GM12878 (cell line): ENCODE data around the gene PPL.

Experiments
- BHLHE40 ChIP-seq, 2 experiments: fragments of 450-650 bp in 1 of 2; IDR thresholded peaks; 2 replicates each; pipeline ENCODE4 v1.6.1; 2011 to 2017; ENCODE audit warnings: low read depth in 2 of 2, borderline replicate concordance in 1 of 2, improper control_type of control experiment in 1 of 2, low read length in 1 of 2, mild to moderate bottlenecking in 1 of 2
- CEBPB ChIP-seq, 2 experiments: fragments of 150-350 bp in 1 of 2; IDR thresholded peaks; 2 replicates each; pipeline ENCODE4 v1.6.1; 2012 to 2014; ENCODE audit warnings: low read depth in 2 of 2, low read length in 2 of 2, borderline replicate concordance in 1 of 2, inconsistent platforms in 1 of 2
- CTCF ChIP-seq, 3 experiments: IDR thresholded peaks in 2 of 3; conservative IDR thresholded peaks in 1 of 3; 2 replicates each; pipeline ENCODE4 v1.5.1; 2011; ENCODE audit warnings: low read depth in 3 of 3, low read length in 3 of 3, mild to moderate bottlenecking in 3 of 3, control low read depth in 2 of 3, moderate library complexity in 2 of 3, inconsistent platforms in 1 of 3, mixed read lengths in 1 of 3; ENCODE audit not compliant: control insufficient read depth in 2 of 3, insufficient read depth in 1 of 3; ENCODE audit errors: extremely low read depth in 1 of 3
- POLR2A ChIP-seq: IDR thresholded peaks from 2 replicates; pipeline ENCODE4 v1.6.1; 2011; ENCODE audit warnings: low read depth, mild to moderate bottlenecking, low read length
- RELB ChIP-seq: fragments of 450-650 bp; IDR thresholded peaks from 2 replicates; pipeline ENCODE4 v1.6.1; 2017; ENCODE audit warnings: low read depth, mild to moderate bottlenecking, moderate library complexity
- TCF12 ChIP-seq: IDR thresholded peaks from 2 replicates; pipeline ENCODE4 v1.6.1; 2011; ENCODE audit warnings: low read depth, mild to moderate bottlenecking, low read length
- YY1 ChIP-seq: IDR thresholded peaks from 2 replicates; pipeline ENCODE4 v1.6.1; 2011; ENCODE audit warnings: low read depth, mild to moderate bottlenecking, low read length

DNA sequence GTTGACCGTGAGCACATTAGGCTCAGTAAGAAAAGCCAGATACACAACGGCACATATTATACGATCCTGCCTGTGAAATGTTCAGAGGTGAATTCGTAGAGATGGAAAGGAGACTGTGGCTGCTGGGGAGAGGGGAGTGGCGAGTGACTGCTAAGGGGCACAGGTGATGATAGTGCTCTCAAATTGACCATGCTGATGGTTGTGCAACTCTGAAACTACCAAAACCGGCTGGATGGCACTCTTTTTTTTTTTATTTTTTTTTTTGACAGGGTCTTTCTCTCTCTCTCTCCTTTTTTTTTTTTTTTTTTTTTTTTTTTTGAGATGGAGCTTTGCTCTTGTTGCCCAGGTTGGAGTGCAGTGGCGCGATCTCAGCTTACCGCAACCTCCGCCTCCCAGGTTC lies 13.0 kb upstream of the PPL start:
- TF ChIP-seq POLR2A (no peak), CTCF (IDR thresholded peaks at IDR 0.05 in 2 of 3, conservative IDR thresholded peaks at IDR 0.05 in 1 of 3; ENCODE audit: control insufficient read depth in 2 of 3, extremely low read depth in 1 of 3, insufficient read depth in 1 of 3, low read depth in 3 of 3, low read length in 3 of 3) (no peak), YY1 (no peak), RELB (no peak), CEBPB (IDR thresholded peaks at IDR 0.05; ENCODE audit: borderline replicate concordance in 1 of 2, low read depth in 2 of 2, low read length in 2 of 2) (no peak), TCF12 (no peak), BHLHE40 (IDR thresholded peaks at IDR 0.05; ENCODE audit: borderline replicate concordance in 1 of 2, low read depth in 2 of 2, low read length in 1 of 2) (no peak)
